HG03439 (cell line): Measurements from ENCODE around the gene WWOX.

ENCODE experiments used
- ATAC-seq: cut with Tn5 transposase; IDR thresholded peaks from one replicate; pipeline ENCODE4 v1.9.1; 2021; ENCODE audit warnings: mild to moderate bottlenecking, moderate library complexity; ENCODE audit not compliant: unreplicated experiment

WWOX gene

GRCh38 chr16:78220571-78220970 is 121.1 kb downstream of the WWOX start:
- no peak for ATAC-seq

GRCh38 chr16:78221892-78222291 is 122.4 kb downstream of the WWOX start:
- ATAC-seq, result no peak

- ATAC-seq, result no peak
These were observed 124.9 kb downstream of the WWOX start for GRCh38 chr16:78224342-78224741.

- no peak for ATAC-seq
These were observed 126.5 kb downstream of the WWOX start for GRCh38 chr16:78225919-78226318.

- no peak for ATAC-seq
These were observed 128.4 kb downstream of the WWOX start for GRCh38 chr16:78227855-78228254.

- no peak for ATAC-seq
These were observed 129.2 kb downstream of the WWOX start for GRCh38 chr16:78228704-78229103.

- no peak for ATAC-seq
These were observed 131.4 kb downstream of the WWOX start for GRCh38 chr16:78230832-78231231.

- ATAC-seq, result peak; percentile 90
These were observed 135.8 kb downstream of the WWOX start for GRCh38 chr16:78235168-78235800.

GRCh38 chr16:78235876-78236275 is 136.4 kb downstream of the WWOX start:
- ATAC-seq, result no peak

- no peak for ATAC-seq
These were observed 138.4 kb downstream of the WWOX start for GRCh38 chr16:78237841-78238240.

GRCh38 chr16:78240459-78241222 is 141.2 kb downstream of the WWOX start:
- no peak for ATAC-seq

GRCh38 chr16:78242239-78242630 is 142.8 kb downstream of the WWOX start:
- no peak for ATAC-seq

- no peak for ATAC-seq
These were observed 144.9 kb downstream of the WWOX start for GRCh38 chr16:78244131-78244895.

GRCh38 chr16:78246559-78246958 is 147.1 kb downstream of the WWOX start:
- ATAC-seq, result no peak

GRCh38 chr16:78249056-78249455 is 149.6 kb downstream of the WWOX start:
- ATAC-seq, result no peak

- ATAC-seq, result no peak
These were observed 150.4 kb downstream of the WWOX start for GRCh38 chr16:78249832-78250231.

- no peak for ATAC-seq
These were observed 151.7 kb downstream of the WWOX start for GRCh38 chr16:78251115-78251514.

- ATAC-seq, result no peak
These were observed 153.3 kb downstream of the WWOX start for GRCh38 chr16:78252757-78253156.

GRCh38 chr16:78254841-78255240 is 155.4 kb downstream of the WWOX start:
- ATAC-seq, result no peak

- ATAC-seq, result no peak
These were observed 157.4 kb downstream of the WWOX start for GRCh38 chr16:78256686-78257375.

- ATAC-seq, result no peak
These were observed 157.9 kb downstream of the WWOX start for GRCh38 chr16:78257376-78257728.
